ENCODE measurements around the gene VPS50.

- TF ChIP-seq POLR2A (IDR thresholded peaks at IDR 0.05): no peak
- TF ChIP-seq CTCF (IDR thresholded peaks at IDR 0.05): no peak
Measured at GRCh38 chr7:93352881-93353280, 120.7 kb downstream of the VPS50 start.
